ENCODE results near the gene PAPPA. TPM values are rescaled to one million over a fixed set of nuclear protein-coding genes. Genes with fewer than 3 reads are reported as not detected.
A peak's percentile ranks its signal among the peaks of the same experiment; 100 is the strongest.

Gene PAPPA
- total RNA-seq, 1 donor from 2014 or later = 2.5 TPM

GRCh38 chr9:116275418-116276195 is 122.0 kb downstream of the PAPPA start:
- peak; percentile 27 for DNase-seq (ENCODE audit: low read depth)

GRCh38 chr9:116276196-116276493 is 122.6 kb downstream of the PAPPA start:
- no peak for DNase-seq (ENCODE audit: low read depth)

GRCh38 chr9:116276651-116277121 is 123.1 kb downstream of the PAPPA start:
- no peak for DNase-seq (ENCODE audit: low read depth)

- peak; percentile 42 for DNase-seq (ENCODE audit: low read depth)
These were observed 124.7 kb downstream of the PAPPA start for GRCh38 chr9:116278326-116278725.

GRCh38 chr9:116279230-116279629 is 125.6 kb downstream of the PAPPA start:
- no peak for DNase-seq (ENCODE audit: low read depth)

GRCh38 chr9:116280529-116280928 is 126.9 kb downstream of the PAPPA start:
- no peak for DNase-seq (ENCODE audit: low read depth)

GRCh38 chr9:116282597-116282996 is 129.0 kb downstream of the PAPPA start:
- peak; percentile 14 for DNase-seq (ENCODE audit: low read depth)

- DNase-seq (ENCODE audit: low read depth) = no peak
These were observed 130.9 kb downstream of the PAPPA start for GRCh38 chr9:116284518-116284917.

GRCh38 chr9:116285320-116285719 is 131.7 kb downstream of the PAPPA start:
- DNase-seq (ENCODE audit: low read depth) = no peak

- DNase-seq (ENCODE audit: low read depth) = peak; percentile 30
These were observed 132.7 kb downstream of the PAPPA start for GRCh38 chr9:116286297-116286696.

GRCh38 chr9:116287721-116288120 is 134.1 kb downstream of the PAPPA start:
- DNase-seq (ENCODE audit: low read depth) = peak; percentile 13

GRCh38 chr9:116288658-116289057 is 135.1 kb downstream of the PAPPA start:
- DNase-seq (ENCODE audit: low read depth) = peak; percentile 95

GRCh38 chr9:116297346-116297745 is 143.8 kb downstream of the PAPPA start:
- peak; percentile 82 for DNase-seq (ENCODE audit: low read depth)

- no peak for DNase-seq (ENCODE audit: low read depth)
These were observed 144.7 kb downstream of the PAPPA start for GRCh38 chr9:116298249-116298648.

GRCh38 chr9:116298878-116299391 is 145.3 kb downstream of the PAPPA start:
- DNase-seq (ENCODE audit: low read depth) = no peak

- DNase-seq (ENCODE audit: low read depth) = no peak
These were observed 146.8 kb downstream of the PAPPA start for GRCh38 chr9:116300360-116300870.

- DNase-seq (ENCODE audit: low read depth) = no peak
These were observed 149.7 kb downstream of the PAPPA start for GRCh38 chr9:116303270-116303669.

- DNase-seq (ENCODE audit: low read depth) = no peak
These were observed 150.4 kb downstream of the PAPPA start for GRCh38 chr9:116303886-116304538.

GRCh38 chr9:116304761-116305160 is 151.2 kb downstream of the PAPPA start:
- no peak for DNase-seq (ENCODE audit: low read depth)

- DNase-seq (ENCODE audit: low read depth) = no peak
These were observed 154.5 kb downstream of the PAPPA start for GRCh38 chr9:116308076-116308475.

GRCh38 chr9:116309900-116310611 is 156.5 kb downstream of the PAPPA start:
- DNase-seq (ENCODE audit: low read depth) = no peak

- no peak for DNase-seq (ENCODE audit: low read depth)
These were observed 158.6 kb downstream of the PAPPA start for GRCh38 chr9:116312221-116312620.
